Ecto neural progenitor cell (in vitro differentiated cells): Measurements from ENCODE around the gene PUS3.
"Not testable (repeated sequence)": the region's sequence is repeated elsewhere in the genome, so short reads cannot be mapped to it uniquely, and the experiment has no call there.

Experiments used
- DNase-seq: peaks from one replicate; pipeline ENCODE4 v3.0.0-alpha.2; 2018; ENCODE audit warnings: low spot score

The PUS3 gene

DNA sequence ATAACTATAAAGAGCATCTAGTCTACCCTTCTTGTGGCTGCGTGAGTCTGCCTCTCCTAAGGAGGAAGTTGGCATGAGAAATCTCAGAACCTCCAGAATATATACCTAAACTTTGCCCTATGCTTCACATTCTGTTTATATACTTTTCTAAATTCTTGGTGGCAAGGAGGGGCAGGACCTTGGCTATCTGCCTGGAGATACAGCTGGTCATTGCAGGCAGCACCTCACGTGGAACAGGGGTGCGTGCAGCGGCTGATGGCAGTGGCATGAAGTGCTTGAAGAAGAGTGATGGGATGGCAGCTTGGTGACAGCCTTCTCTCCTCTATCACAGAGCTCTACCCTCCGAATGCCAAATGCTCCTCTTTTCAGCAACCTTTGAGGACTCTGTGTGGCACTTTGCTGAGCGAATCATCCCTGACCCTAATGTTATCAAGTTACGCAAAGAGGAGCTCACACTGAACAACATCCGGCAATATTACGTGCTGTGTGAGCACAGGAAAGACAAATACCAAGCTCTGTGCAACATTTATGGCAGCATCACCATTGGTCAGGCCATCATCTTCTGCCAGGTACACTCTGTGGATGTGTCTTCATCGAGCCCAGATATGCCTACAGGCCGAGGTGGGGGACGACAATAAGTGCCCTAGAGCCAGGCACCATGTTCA is 13.8 kb upstream of the PUS3 start:
- no peak for DNase-seq

DNA sequence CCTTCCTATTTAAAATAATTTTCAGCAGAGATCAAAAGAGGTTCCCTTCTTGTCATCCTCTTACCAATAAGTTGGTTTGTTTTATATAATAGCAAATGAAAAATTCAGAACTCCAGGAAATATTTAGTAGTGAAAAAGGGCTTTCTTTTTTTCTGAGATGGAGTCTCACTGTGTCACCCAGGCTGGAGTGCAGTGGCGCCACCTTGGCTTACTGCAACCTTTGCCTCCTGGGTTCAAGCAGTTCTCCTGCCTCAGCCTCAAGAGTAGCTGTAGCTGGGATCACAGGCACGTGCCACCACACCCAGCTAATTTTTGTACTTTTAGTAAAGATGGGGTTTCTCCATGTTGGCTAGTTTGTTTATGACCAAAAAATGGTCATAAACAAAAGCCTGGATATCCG is 11.6 kb upstream of the PUS3 start:
- DNase-seq, result not testable (repeated sequence)

DNA sequence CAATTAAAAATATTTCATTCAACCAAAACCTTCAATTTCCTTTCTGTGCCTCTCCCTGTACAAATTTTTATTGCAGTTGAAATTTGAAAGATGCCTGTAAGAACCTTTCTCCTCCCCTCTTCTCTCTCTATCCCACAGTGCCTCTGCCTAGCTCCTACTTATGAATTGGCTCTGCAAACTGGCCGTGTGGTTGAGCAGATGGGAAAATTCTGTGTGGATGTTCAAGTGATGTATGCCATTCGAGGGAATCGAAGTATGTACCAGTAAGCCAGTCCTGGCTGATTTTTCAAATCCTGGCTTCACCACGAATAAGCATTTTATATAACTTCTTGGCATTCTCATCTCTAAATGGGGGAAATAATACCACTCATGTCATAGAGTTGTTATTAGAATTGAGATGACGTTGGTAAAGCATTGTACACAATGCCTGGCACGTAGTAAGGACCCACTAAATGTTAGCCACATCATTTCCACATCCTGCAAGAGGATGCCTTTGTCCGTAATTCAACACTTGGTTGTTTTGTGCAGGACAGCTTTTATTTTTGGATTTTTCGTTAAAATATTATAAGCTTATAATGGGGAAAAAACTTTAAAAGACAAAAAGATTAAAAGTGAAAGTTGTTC is 7.3 kb upstream of the PUS3 start:
- DNase-seq, result no peak

DNA sequence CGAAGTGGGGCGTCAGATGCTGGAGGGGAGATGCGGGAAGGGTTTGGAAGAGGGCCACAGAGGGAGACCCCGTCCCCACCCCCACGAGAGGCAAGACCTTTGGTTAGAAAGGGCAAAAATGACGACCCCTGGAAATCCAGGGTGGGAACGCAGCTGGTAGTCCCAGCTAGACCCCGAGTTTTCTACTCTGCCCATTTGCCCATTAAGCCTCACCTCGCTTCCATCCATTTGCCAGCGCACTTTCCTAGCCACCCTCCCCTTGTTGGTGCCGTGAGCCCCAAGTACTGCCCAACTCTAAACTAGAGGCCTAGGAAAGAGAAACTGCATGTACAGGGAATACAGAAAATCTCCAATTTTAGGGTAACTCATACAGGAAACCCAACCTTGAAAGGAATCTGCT is 1.7 kb upstream of the PUS3 start:
- DNase-seq, result no peak

DNA sequence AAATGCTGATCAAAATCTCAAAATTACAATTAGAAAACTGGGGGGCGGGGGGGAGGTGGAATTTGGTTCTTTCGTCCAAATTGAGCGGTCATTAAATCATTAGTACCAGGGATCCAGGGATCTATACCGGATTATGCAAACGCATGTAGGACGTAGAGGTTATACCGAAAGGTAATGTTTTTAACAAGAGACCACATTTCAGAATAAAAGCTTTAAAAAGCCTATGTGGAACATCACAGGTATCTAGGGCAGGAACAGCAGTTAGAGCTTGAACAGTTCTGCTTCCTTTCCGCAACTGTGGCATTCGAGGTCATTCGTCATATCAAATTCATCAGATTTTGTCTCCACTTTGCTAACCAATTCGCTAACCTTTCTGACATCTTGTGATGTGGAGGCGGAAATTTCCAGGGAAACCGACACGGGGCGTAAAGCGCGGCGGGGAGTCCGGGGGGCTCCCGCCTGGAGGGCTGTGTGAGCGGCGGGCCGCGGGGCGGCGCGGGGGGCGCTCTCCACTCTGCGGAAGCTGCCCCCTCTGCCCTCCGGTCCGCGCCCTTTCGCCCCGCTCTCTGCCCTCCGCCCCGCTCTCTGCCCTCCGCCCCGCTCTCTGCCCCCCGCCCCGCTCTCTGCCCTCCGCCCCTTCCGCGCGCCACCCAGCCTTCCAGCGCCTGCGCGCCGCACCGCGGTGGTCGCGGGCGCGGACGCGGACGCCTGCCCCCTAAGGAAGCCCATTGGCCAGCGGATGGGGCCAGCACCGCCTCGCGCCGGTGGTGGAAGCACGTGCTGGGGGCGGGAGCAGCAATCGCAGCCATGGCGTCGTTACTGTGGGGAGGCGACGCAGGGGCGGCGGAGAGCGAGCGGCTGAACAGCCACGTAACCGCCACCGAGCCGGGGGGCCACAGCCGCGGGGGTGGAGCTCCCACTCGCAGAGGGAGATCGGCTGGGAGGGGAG is 979 bp upstream of the PUS3 start, which contains the start of gene DDX25:
Gene DDX25, plus strand, starts transcription at position 798 of the 949 bp plus-strand sequence. Its CDS starts 10 bp downstream, at position 808.
- peak; percentile 83 for DNase-seq

DNA sequence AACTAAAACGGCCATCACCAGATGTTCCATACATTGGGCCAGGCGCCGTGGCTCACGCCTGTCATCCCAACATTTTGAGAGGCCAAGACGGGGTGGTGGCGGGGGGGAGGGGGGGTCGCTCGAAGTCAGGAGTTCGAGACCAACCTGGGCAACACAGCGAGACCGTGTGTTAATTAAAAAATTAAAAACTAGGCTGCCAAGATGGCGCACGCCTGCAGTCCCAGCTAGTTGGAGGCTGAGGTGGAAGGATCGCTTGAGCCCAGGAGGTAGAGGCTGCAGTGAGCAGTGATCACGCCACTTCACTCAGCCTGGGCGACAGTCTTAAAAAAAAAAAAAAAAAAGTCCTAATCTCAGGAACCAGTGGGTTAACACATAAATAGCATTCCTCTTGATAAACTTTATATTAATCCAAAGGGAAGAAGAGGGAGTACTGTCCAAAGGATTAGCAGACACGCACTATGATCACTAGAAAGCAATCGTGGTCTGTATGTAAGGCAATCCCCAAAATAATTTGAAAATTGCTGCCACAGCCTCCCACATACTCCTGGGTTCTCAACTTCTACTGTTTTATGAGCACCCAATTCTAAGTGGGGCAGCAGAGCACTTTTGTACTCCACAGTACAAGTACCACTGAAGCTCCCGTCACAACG is 604 bp downstream of the PUS3 start:
- DNase-seq, result no peak

DNA sequence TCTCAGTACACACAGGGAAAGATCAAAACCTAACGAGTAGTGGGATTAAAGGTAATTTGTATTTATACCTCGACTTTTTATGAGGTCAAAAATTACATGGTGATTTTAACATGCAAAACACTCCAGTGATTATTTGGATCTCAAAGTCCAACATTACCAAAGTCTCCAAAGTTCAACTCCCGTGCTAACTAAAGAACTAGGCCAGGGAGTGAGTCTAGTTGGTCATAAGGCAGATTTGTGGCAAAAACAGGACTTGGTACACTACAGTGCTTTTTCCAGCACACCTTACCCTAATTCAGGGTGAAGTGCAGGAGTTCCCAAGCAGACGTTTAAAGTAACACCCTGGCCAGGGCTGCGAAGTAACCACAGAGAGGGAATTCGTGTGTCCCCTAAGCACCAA is 1.1 kb downstream of the PUS3 start:
- DNase-seq, result no peak

DNA sequence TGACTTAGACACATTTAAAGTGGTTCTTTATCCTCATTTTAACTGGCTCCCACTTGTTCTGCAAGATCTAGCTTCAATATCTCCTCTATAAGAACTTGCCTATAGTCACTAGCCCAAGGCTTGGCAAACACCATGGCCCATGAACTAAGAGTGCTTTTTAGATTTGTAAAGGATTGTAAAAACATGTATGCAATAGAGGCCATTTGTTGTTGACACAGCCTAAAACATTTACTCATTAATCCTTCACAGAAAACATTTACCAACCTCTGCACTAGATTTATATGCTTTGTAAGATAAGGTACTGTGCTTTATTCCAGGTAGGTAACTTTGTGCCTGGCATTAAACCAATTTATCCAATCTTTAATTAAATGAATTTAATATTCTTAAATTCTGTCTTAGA is 10.0 kb downstream of the PUS3 start:
- no peak for DNase-seq

DNA sequence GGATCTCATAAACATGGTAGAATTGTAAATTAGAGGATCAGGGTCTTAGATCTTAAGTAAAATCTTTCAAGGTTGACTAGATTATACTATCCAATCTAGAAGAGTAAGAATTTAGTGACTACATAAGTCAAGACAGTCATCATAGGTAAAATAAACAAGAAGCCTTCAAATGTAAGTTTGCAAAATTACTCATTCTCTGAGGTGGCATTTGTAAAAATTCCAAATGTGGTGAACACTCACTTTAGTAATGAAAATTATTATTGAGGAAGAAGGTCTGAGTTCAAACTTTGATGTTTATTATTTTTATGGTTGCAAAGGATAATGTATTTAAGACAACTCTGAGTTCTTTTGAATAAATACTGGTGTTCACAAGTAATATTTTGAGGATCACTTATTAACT is 10.9 kb downstream of the PUS3 start:
- no peak for DNase-seq

DNA sequence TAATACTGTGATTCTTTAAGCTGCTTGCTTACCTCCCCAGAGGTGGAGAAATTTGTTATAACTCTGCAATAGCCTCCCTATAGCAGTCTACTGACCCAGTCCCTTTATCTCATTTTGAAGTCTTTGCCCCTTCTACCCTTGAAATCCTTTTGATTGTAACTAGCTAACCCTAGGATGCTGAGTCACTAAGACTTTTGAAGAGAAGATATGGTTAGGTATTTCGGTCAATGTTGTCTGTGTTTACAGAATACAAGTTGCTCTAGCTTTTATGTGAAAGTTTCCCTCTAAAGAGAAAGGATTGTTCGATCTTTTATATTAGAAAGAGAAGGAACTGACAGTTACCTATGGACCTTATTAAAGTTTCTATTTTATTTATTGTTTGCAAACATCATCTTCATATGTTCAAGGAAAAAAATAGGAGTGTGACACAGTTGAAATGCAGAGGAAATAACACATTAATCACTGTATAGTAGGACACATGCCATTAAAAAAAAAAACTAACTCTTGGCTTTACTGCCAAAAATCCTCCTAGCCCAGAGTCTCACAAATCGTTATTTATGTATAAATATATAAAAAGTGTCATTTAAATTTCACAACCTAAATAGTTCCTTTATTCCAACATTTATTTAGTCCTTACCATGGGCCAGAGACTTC is 12.4 kb downstream of the PUS3 start:
- DNase-seq, result no peak

DNA sequence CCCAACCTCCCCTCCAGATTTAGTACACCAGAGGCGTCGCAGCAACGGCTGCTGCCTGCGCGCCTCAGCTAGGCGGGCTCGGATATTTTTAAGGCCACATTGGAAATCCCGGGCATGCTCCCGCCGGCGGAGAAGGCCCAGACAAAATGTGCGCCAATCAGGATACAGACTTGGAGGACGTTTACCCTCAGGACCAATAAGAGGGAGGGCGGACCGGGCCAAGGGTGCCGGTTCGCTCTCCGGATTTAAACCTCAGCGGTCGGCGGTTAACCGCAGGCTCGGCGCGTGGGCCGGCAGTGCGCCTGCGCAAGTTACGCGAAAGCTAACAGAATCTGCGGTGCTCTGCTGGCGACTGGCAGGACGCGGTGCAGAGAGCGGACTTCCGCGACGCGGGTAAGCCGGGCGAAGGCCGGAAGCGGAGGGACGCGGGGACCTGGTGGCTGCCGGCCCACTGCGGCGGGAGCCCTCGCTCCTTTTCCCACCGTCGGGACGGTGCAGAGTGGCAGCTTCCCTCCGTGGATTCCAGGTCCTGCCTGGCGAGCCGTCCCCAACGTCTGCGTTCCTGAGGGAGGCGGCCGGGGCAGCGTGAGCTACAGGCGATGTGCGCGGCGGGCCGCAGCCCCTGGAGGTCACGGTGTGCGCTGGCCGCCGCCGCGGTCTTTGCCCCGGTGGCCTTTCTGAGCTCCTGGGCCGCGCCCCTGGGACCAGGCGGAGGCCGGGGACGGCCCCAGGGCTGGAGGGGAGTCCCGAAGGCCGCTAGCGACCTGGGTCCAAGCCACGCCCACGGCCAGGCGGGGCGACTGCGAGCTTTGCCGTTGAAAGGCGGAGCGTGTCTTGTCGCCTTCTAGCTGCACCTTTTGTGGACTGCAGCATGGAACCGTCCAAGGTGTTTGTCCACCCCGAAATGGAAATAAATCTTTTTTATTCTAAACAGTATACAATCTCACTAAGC is 15.4 kb downstream of the PUS3 start, which contains the start of gene HYLS1:
Gene HYLS1, plus strand, starts transcription at position 296 of the 952 bp plus-strand sequence. CDS start 11,701 bp downstream, outside the sequence.
- peak; percentile 92 for DNase-seq

DNA sequence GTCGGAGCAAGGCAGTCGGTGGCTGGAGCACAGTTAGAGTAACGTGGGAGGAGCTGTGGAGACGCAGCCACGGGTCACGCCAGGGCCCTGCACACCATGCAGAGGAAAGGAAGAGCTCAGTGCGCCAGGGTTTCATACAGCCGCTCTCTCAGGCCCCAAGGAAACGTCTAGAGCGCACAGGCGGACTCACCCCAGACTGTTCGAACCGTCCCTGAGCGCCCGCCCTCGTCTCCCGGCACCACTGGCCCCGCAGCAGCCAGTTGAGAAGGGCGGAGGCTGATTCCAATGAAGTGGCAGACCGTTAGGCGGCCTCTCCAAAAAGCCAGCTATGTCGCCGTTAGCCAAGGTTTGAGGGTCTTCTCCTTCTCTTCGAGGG is 16.0 kb downstream of the PUS3 start:
- peak; percentile 56 for DNase-seq

DNA sequence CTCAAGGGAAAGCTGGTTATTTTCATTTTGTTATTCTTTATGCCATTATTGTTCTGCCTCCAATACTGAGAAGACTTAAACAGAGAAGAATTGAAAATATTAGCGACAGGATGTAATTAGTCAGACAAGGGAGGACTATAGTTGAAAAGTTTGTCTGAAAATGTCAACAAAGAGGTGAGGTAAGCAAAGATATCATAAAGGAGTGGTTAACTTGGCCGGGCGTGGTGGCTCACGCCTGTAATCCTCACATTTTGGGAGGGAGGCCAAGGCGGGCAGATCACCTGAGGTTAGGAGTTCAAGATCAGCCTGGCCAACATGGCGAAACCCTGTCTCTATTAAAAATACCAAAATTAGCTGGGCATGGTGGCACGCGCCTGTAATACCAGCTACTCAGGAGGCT is 19.6 kb downstream of the PUS3 start:
- DNase-seq, result no peak

DNA sequence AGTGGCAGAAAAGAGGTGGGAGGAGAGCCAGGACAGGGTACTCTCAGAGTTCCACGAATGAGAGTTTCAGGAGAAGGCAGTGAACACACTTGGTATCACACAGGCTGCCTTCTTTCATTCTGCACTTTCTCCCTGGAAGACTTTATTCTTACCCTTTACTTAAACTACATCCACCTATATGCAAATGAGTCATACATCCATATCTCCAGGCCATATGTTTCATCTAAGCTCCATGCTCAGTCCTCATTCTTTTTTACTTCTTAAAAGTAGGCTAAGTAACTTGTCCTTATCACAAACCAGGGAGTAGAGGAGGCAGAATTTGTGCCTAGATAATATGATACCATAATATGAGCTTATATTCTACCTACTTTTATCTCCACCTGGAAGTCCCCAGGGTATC is 21.7 kb downstream of the PUS3 start:
- no peak for DNase-seq

DNA sequence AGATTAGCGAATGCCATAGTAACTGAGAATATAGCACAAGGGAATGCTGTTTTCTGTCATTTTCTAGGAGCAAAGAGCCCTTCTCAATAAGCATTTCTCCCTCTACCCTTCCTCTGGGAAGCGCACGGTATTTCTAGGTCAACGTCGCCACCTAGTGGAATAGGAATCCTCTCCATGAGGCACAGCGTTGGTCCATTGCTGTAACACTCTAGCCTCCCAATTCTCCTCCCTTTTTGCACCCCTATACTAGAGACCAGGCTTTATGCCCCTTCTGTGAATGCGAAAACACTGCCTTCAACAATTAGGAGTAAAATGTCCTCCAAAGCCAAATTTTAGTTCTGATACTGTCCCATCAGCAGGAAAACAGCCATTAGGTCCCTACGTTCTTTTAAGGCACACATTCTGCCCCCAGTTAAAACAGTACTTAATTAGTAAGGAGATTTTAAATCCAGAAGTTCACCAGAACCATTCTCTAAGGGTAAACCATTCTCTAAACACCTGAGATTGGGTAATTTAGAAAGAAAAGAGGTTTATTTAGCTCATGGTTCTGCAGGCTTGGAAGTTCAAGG is 28.4 kb downstream of the PUS3 start:
- DNase-seq, result peak; percentile 70

DNA sequence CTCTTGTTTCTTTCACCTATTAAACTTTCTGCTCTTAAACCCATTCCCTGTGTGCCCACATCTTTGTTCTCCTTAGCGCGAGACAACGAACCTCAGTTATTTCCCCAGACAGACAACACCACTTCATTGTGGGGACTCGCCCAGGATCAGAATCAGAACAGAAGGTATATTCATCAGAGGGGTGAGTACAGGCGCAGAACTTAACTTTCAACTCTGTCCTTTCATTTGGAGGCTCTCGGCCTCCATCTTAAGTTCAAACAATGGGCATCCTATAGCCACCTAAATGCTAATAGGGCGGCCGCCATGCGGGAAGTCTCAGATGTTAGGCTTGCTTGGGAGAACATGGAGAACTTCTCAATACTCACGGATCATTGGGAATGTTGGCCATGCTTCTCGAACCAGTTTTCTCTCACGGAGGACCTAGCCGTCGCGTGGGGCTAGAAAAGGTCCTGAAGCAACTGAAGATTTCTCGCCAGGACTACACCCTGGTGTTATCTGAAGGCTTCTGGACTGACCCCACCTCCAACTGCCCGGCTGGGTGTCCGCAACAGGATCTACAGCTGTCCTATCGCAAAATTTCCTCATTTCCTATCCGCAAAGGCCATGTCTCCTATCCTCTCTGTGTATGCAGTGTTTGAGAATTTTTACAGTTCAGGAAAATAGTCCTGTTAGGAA is 29.0 kb downstream of the PUS3 start:
- no peak for DNase-seq

DNA sequence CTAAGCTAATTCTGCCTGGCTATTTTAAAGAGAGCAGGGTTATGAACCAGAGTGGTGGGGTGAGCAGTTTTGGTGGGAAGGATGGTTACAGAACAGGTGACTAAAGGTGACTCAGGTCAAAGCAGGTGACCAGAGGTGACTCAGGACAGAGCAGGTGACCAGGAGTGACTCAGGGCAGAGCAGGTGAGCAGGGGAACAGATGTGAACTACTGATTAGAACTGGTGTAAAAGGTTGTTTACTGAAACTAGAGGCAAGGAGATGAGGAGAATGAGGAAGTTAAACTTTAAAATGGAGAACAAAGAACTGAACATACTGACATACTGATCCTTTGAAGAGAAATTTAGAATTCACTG is 30.9 kb downstream of the PUS3 start:
- no peak for DNase-seq

DNA sequence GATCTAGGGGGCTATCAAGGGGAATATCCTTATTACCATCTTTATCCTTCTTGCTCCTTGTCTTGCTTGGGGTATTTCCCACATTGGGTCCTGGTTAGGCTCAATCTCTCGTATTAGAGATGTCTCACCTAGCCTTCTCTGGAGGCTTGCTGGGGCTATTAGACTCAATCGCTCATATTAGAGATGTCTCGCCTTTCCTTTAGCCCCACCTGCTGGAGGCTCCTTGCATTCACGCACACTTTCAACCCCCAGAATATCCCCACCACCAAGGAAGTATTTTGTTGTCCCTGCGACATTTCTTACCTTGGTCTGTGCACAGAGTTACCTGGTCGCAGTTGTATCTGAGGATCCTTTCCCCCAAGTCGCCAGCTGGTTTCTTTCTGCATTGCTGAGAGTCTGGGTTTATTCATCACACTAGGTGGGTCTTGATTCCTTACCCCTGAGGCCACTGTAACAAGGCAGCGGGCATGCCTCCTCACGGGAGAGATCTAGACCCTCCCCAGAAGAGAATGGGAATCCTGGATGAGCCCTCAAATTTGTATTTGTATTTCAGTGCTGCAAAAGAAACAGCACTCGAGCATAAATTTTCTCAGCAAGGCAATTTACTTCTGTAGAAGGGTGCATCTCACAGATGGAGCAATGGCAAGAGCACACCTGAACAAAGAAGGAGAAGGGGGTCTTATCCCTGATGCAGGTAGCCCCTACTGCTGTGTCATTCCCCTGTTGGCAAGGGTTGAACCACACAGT is 31.4 kb downstream of the PUS3 start:
- peak; percentile 65 for DNase-seq

DNA sequence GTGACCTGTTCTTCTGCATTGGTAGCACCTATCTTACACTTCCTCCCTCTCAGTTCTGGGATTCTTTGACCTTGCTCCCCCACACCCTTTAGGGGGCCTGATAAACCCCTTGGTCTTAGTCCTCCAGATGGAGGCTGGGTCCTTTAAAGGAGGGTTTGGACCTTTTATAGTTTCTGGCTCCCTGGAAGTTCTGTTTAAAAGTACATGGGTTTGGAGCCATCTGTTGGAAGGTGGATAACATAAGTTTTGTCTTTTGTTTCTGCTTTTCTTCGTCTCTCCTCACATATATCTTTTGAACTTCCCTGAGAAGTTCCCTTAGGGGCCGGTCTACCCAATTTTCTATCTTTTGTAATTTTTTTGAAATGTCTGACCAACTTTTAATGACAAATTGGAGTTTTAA is 33.5 kb downstream of the PUS3 start:
- DNase-seq, result no peak
